CD4-positive, alpha-beta T cell treated with Interleukin-6 at 100 ng/mL for 8 hours (primary cell): Measurements from ENCODE around the gene ARHGEF38.
A peak's percentile ranks its signal among the peaks of the same experiment; 100 is the strongest.
"Not testable (repeated sequence)": the region's sequence is repeated elsewhere in the genome, so short reads cannot be mapped to it uniquely, and the experiment has no call there.

ENCODE experiments used
- DNase-seq: peaks from one replicate; pipeline ENCODE4 v3.0.0-alpha.2; 2020; ENCODE audit warnings: mixed read lengths, low spot score

Gene ARHGEF38

GRCh38 chr4:105652286-105652888 lies 100.0 kb downstream of the ARHGEF38 start:
- DNase-seq: no peak

- no peak for DNase-seq
Measured at GRCh38 chr4:105657117-105657765, 104.8 kb downstream of the ARHGEF38 start.

GRCh38 chr4:105659190-105659589 lies 106.8 kb downstream of the ARHGEF38 start:
- no peak for DNase-seq

- DNase-seq: no peak
Measured at GRCh38 chr4:105661028-105661427, 108.6 kb downstream of the ARHGEF38 start.

GRCh38 chr4:105662935-105663675 lies 110.7 kb downstream of the ARHGEF38 start:
- DNase-seq: no peak

- no peak for DNase-seq
Measured at GRCh38 chr4:105666693-105667092, 114.3 kb downstream of the ARHGEF38 start.

- no peak for DNase-seq
Measured at GRCh38 chr4:105670684-105671083, 118.3 kb downstream of the ARHGEF38 start.

- DNase-seq: no peak
Measured at GRCh38 chr4:105671301-105671700, 118.9 kb downstream of the ARHGEF38 start.

- no peak for DNase-seq
Measured at GRCh38 chr4:105674011-105674410, 121.6 kb downstream of the ARHGEF38 start.

GRCh38 chr4:105677709-105678108 lies 125.3 kb downstream of the ARHGEF38 start:
- no peak for DNase-seq

GRCh38 chr4:105679186-105679585 lies 126.8 kb downstream of the ARHGEF38 start:
- DNase-seq: no peak

GRCh38 chr4:105683038-105683437 lies 130.6 kb downstream of the ARHGEF38 start:
- no peak for DNase-seq

- no peak for DNase-seq
Measured at GRCh38 chr4:105686571-105686970, 134.2 kb downstream of the ARHGEF38 start.

GRCh38 chr4:105694812-105695211 lies 142.4 kb downstream of the ARHGEF38 start:
- DNase-seq: not testable (repeated sequence)

- DNase-seq: not testable (repeated sequence)
Measured at GRCh38 chr4:105695832-105696231, 143.4 kb downstream of the ARHGEF38 start.

GRCh38 chr4:105698607-105699006 lies 146.2 kb downstream of the ARHGEF38 start:
- DNase-seq: no peak

- no peak for DNase-seq
Measured at GRCh38 chr4:105707782-105708180, 155.4 kb downstream of the ARHGEF38 start.

- peak; percentile 81 for DNase-seq
Measured at GRCh38 chr4:105708181-105709080, 156.0 kb downstream of the ARHGEF38 start, which contains the start of the genes GSTCD and INTS12. GSTCD (plus strand) TSS chr4:105708784; CDS start chr4:105717614, 8,830 bp downstream. INTS12 (minus strand) TSS chr4:105708689; CDS start chr4:105700005, 8,684 bp downstream.

- DNase-seq: peak; percentile 1
Measured at GRCh38 chr4:105709081-105709450, 156.6 kb downstream of the ARHGEF38 start.

- DNase-seq: no peak
Measured at GRCh38 chr4:105710012-105710600, 157.7 kb downstream of the ARHGEF38 start.

GRCh38 chr4:105710678-105711077 lies 158.3 kb downstream of the ARHGEF38 start:
- DNase-seq: no peak

- no peak for DNase-seq
Measured at GRCh38 chr4:105712766-105713165, 160.3 kb downstream of the ARHGEF38 start.
